GM21825 (cell line): Measurements from ENCODE around the gene CASK.
A peak's percentile ranks its signal among the peaks of the same experiment; 100 is the strongest.
"Not testable (repeated sequence)": the region's sequence is repeated elsewhere in the genome, so short reads cannot be mapped to it uniquely, and the experiment has no call there.

ENCODE experiments used
- ATAC-seq: cut with Tn5 transposase; IDR thresholded peaks from one replicate; pipeline ENCODE4 v1.9.1; 2021; ENCODE audit warnings: mild to moderate bottlenecking, moderate library complexity; ENCODE audit not compliant: unreplicated experiment

CASK gene

DNA sequence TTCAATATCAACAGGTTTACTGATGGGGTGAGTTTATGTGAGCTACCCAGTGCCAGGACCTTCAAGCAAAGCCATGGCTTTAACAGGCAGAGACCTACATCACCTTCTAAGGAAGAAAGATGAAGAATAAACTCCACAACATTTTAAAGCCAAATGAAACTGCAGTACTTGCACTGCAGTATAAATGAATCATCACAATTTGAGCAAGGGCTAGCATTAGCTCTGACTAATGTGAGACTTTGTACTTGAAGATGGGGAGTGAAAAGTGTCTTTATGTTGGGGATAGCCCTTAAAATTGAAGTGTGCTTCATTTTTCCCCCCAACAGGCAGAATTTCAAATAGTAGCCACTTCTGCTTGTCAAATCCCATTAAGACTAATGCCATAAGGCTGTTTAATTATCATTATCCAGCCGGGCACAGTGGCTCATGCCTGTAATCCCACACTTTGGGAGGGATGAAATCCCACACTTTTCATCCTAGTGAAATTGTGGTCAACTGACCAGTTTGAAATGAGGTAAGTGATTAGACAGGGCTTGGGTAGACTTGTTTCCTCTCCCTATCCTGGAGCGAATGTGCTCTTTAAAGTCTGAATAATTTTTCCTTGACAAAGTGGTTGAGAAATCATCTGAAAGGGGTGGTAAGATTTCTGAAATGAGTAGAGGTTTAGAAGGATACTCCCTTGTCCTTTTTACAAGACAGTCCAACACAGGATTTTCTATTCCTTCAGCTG lies 261.8 kb downstream of the CASK start:
- no peak for ATAC-seq

DNA sequence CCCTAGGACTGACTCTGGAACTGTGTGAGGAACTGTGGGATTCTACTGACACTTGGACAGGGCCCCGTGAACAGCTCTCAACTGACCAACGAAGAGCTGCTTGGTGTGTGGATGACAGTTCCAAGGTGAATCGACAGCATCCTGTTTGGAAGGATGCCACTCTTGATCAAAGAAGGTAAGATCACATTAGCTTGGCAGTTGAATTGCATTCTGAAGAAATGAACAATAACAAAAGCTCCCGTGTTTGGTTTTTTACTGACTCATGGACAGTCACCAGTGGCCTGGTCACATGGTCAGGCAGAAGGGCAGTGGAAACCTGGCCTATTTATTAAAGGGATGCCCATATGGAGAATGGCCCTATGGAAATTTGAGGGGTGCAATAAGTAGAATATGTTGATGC lies 267.7 kb downstream of the CASK start:
- ATAC-seq: no peak

DNA sequence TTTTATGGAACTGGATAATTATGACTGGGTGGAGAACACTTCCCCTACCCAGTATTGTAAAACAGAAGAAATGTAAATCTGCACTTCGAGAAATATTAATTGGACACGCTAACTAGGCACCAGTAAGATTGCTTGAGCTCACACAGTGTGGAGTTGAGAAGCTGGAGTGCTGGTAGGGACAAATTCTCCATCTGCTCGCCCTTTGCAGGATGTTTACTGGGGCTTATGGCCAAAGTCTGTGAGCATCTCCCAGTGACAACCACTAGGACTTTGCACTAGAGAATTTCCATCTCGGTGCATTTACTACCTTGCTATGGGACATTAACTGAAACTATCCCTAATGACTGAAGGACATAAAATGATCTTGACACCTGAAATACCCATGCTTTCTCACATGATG lies 268.3 kb downstream of the CASK start:
- ATAC-seq: no peak

DNA sequence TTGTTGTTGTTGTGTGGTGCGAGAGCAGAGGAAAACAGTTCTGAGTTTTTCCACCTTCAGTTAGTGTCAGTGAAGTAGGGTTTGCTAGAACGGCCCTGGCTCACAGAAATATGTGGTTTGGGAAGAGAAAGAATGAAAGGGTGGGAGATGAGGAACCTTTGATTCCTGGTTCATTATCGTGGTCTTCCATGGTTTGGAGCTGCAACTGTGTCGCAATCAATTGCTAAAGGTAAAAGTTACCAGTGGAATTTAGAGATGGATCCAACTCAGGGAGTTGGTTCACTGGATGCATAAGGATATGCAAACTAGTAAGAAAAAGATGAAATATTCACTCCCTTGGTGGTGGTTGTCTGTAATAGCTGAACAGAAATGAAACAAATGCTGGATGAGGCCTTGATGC lies 270.2 kb downstream of the CASK start:
- ATAC-seq: no peak

DNA sequence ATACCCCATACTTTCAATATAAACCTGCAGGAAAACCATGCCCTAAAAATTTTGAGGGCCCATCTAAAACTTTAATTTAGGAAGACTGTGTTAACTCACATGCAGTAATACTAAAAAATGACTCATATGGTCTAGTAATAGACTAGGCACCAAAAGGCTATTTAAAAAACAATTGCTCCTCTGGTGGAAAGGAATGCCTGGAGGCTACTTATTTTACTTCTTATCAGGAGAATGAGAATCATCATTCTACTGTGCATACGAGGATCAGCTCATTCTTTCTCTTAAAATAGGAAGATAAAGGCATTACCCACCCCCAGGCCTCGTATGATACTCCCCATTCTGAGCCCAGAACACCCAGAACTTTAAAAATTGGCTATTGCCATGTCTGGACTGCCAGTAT lies 277.2 kb downstream of the CASK start:
- not testable (repeated sequence) for ATAC-seq

DNA sequence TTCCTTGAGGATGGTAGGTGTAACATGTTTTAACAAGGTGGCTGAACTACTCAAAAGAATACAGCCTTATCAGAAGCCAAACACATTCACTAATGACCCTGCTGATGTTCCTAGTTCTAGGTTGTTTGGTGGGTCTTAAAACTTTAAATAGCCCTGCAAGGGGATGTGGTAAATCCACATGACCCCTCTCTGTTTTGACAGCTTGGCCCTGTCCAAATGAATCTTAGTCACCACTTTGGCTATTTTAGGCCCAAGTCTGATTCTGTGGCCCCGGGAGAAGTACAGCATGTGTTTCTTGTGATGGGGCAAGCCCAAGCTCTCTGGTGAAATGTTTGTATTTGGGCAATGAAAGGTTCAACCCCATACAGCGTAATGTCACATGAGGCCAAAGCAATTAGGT lies 289.1 kb downstream of the CASK start:
- no peak for ATAC-seq

DNA sequence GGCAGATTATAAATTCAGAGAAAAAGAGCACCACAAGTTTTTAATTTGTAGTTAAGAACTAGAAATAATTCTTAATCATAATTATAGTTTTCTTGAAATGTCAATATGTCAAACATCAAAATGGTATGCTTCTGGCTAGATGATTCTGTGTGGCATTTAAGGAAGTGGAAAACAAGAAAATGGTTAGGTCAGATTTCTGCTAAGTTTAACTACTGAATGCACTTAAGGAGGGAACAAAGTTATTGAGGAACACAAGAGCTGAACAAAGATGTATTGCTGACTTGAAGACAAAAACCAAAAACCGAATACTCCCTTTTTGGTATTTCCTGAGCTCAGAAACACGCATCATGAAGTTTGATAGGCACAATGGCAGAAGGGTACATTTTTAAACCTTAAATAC lies 293.3 kb downstream of the CASK start:
- no peak for ATAC-seq

DNA sequence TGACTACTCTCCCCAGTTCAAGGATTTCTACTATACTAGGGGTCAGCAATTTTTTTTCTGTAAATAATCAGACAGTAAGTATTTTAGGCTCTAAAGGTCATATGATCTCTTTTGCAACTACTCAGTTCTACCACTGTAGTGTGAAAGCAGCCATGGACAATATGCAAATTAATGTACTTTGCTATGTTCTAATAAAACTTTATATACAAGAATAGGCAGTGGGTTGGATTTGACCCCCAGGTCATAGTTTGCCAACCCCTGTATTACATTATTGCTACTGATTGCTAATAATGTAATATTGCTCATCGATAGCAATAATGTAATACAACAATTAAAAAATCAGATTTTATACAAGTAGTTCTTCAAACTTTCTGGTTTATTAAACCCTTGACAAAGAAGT lies 293.8 kb downstream of the CASK start:
- ATAC-seq: no peak

DNA sequence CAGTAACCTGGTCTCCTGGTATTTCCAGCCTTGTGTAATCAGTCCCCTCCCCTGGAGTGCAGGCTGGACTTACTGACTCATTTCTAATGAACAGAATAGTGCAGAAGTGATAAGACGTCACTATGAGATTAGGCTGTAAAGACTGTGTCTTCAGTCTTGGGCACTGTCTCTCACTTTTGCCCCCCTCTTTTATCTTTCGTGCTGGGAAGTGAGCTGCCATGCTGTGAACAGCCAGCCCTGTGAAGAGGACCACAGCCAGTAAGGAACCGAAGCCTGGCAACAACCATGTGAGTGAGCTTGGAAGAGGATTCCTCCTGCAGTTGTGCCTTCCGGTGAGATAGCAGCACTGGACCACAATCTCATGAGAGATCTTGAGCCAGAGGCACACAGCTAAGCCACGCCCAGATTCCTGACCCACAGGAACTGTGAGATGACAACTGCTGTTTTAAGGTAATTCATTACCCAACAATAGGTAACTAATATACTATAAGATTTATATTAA lies 302.1 kb downstream of the CASK start:
- ATAC-seq: no peak

DNA sequence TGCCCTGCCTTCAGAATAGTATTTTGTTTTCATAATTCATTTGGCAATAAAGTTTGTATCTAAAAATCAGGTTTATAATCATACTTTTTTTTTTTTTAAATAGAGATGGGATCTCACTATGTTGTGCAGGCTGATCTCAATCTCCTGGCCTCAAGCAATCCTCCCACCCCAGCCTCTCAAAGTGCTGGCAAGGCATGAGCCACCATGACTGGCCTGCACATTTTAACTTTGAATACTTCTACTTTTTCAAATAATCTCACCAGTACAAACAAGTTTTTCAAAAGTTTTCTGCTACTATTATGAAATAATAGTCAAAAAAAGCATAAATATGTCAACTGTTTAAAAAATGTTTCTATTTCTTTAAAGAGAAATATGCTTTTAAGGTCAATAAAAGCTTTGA lies 304.1 kb downstream of the CASK start:
- ATAC-seq: no peak

DNA sequence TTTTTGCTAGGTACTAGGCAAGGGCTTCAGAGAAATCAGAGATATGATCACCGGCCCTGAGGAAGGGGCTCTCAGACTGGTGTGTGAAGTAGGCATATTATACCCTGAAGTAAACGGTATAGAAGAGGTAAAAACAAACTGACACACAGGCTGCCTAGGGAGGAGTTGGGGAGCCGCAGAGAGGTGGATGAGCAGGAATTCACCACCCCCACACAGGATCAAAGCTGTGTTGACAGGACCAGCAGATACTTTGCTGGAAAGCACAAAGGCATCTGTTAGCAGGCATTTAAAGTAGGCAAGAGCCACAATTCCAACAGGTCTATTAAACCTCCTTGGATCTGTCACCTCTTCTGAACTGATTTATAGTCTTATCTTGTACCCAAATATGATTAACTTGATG lies 306.4 kb downstream of the CASK start:
- ATAC-seq: no peak

DNA sequence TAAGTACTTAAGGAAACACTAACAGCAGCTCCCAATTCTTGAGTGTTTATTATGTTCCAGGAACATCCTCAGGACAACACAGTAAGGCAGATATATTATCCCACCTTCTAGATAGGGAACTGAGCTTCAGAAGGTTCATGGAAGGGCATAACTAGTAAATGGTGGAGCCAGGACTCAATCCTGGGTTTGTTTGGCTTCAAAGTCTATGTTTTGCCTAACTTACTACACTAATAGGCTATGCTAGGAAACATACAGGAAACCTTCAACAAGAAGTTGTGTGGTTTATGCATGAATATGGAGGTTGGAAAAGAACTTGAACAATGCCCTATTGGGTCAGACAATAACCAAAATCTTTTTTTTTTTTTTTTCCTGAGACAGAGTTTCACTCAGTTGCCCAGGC lies 307.1 kb downstream of the CASK start:
- ATAC-seq: no peak

DNA sequence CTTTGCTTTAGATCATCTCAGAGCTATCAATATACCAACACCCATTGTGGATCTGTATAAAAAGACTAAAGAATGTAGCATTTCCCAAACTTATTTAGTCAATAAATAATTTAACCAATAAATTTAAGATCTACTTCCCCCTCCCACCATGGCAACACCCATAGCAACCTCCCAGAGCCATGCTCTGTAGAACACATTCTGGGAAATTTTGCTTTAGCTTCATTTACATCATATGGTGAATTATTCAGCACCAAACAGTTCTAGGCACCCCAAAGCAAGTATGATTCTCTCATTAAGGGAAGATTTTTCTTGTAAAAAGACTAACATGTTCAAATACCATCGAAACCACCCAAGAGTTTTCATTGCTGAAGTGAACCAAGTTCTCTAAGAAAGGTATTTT lies 315.1 kb downstream of the CASK start:
- no peak for ATAC-seq

DNA sequence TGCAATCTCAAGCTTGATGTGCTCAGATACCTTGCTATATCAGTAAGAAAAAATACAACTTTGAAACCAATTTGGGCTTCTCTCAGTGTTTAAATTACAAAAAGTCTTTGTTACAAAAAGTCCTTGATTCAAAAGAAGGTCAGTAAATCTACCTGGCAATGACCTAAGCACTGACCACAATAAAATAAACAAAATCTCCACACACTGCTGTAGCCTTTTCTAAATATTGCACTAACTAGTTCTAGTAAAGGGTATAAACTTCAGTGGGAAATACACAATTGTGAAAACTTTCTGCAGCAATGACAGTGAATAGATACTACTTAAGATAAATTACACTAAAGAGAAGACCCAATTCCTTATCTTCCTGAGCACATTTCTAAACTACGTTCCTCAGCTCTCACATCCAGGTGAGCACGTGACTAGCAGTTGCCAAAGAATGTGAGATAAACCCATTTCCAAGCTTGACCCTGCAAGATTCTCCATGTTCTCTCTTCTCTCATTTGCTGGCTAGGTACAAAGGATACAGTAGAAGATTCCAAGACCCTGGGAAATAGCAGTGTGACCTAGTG lies 316.0 kb downstream of the CASK start:
- no peak for ATAC-seq

DNA sequence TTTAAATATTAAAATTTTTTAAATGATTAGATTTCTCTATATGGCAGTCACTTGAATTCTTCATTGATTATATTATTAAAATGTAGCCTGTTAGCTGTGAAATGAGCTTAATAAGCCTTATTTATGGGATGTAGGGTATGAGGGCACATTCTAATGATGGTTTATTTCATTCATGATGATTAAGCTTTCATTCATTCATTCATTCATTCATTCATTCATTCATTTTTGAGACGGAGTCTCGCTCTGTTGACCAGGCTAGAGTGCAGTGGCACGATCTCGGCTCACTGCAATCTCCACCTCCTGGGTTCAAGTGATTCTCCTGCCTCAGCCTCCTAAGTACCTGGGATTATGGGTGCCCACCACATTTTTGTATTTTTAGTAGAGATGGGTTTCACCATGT lies 317.3 kb downstream of the CASK start:
- ATAC-seq: not testable (repeated sequence)

DNA sequence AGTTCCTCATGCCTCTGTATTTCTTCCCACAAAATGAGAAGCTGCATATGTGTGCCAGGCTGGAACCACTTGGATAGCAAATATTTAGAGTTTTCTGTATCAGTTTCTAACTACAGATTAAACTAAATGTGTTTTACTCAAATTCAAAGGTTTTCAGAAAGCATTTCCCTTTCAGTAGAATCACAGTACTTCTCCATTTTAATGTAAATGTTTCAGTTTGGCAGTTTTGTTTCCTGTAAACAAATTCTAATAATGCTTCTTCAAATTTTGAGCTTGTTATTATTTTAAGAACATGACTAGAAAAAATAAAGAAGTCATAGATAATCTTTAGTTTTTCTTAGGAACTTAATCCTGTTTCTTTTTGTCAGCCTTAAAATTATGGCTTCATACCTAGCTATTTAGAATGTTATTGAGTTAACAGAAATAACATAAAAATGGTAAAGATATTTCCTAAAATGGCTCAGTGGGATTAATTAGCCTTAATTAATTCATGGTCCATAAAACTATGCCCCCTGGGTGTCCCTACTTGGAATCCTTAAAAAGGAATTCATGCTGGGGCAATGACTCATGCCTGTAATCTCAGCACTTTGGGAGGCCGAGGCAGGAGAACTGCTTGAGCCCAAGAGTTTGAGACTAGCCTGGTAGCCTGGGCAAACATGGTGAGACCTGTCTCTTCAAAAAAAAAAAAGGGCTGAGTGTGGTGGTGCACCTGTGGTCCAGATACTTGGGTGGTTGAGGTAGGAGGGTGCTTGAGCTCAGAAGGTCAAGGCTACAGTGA lies 318.4 kb downstream of the CASK start:
- no peak for ATAC-seq

DNA sequence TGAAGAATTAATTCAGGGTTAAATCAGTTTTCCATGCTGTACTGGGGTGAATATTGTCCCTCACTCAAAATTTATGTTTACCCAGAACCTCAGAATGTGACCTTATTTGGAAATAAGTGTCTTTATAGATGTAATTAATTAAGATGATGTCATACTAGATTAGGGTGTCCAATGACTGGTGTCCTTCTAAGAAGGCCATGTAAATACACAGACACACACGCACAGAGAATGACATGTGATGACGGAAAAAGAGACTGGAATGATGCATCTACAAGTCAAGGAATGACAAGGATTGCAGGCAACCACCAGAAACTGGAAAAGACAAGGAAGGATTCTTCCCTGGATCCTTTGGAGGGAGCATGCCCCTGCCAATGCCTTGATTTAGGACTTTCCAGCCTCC lies 319.2 kb downstream of the CASK start:
- no peak for ATAC-seq

DNA sequence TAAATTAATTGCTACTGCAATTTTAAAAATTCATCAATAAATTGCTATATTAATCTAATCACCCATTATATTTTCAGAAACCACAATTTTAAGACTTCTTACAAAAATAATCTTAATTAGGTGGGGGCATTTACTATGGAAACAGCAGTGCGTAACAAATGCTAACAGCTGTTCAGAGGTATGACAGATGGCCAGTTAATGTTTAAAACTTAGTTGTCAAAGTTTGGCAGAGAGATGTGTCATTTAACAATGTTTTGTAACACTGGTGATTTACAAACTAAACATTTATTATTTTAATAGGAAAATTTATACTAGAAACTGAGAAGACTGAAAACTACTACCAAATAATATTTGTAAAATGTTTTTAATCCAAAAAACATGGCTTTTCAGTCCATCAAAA lies 319.8 kb downstream of the CASK start:
- no peak for ATAC-seq

DNA sequence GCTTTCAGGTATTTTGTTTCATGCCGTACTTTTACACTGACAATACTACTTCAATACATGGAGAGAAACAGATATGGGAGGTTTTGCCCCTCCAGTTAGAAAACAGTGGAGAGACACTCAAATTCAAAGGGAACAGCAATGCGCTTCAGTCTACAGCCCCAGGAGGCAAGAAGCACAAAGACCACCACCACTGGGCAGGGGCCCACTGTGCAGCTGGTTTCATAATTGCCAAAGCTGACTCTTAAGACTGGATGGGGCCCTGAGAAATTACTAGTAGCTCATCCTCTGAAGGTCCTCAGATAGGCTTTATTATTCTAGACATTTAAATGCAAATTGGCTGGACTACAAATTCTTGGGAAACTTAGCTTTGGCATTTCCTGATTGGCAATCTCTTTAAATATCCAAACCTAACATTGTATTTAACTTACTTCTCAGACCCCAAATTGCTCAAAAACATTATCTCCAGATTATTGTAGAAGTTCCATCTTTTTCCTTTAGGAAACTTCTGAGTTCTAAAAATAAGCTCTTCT lies 320.5 kb downstream of the CASK start:
- ATAC-seq: no peak

DNA sequence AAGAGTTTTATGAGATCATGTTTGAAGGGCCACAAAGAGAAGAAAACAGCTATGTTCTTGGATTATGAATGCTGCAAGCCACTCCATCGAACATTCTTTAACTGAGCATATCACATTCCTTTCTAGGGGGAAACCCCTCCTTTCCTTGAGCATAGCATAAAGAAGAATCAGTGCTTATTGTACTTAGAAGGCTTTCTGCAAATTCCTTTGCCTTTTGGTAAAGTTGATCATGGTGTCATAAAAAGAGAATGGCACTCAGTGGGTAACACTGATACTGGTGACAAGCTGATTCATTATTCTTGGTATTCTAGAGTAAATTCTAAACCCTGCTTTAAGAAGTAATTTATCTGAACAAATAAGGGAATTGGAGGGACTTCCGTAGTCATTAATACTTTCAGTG lies 323.1 kb downstream of the CASK start:
- ATAC-seq: no peak

DNA sequence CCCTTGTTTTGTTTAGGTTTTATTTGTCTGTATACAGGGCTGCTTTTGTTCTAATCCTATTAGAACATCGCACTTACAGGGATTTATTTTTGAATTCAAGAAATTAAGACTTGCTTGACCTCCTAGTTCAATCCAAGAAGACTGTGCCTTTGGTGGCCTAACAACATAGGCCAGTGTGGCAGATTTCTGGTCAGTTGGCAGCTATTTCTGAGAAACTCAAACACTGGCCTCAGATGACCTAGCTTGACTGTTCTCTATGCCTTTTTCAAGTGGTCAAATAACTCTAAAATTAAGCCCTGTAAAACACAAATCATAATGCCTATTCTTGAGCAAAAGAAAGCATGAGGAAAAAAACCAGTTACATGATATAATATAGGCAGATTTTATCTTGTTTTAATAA lies 323.8 kb downstream of the CASK start:
- no peak for ATAC-seq

DNA sequence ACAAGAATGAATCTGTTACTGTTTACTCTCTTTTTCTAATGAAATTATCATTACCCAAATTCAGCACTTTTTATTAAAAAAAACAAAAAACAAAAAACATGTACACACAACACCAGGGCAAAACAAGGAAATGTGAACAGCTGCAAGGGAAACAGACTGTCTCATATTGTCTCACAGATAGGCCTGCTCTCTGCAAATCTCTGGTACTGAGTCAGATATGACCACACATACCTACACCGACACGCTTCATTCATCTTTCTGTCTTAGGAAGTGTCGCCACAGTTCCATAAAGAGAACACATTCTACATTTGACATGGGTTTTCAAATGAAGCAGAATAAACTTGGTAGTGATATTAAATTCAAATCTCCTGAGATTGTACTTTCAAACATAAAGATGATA lies 326.8 kb downstream of the CASK start:
- peak; percentile 98 for ATAC-seq
